Smooth muscle cell of the pulmonary artery (primary cell): ENCODE measurements around the gene SH3PXD2B. TPM values are rescaled to one million over a fixed set of nuclear protein-coding genes. Genes with fewer than 3 reads are reported as not detected.

Experiments used
- total RNA-seq: library from RNA; depleted of rRNA; stranded (reverse); fragments of >200 nt; gene quantifications from 2 replicates; pipeline ENCODE4 v1.2.3, GENCODE V29; 2014

SH3PXD2B gene
- total RNA-seq: 27.9 and 31.4 TPM in 2 replicates

DNA sequence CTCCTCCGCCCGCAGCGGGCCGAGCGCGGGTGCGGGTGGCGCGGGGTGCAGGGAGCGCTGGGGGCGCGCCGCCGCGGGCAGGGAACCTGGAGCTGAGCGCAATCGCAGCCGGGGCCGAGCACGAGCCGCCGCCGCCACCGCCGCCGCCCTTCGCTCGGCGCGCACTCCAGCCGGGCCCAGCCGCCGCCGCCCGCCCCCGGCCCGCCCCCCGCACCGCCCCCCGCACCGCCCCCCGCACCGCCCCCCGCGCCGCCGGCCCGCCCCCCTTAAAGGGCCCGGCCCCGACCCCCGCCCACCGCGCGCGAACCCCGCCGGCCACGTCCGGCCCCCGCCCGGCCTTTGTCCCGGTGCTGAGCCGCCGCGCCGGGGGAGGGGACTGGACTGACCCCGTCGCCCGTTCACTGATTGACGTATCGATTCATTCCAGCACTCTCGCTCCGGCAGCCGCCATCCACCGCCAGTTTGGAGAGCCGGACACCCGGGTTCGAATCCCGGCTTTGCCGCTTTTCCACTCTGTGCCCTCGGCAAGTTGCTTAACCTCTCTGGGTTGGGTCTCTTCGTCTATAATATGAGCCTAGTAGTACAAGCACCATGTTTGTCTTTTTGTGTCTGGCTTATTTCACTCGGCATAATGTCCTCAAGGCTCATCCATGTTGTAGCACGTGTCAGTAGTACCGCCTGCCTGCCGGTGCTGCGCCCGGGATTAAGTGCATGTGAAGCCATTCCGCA is at the start of gene SH3PXD2B:
TSS of gene SH3PXD2B (minus strand) at position 168 of the 729 bp plus-strand sequence. CDS start 173 bp downstream, outside the sequence.

DNA sequence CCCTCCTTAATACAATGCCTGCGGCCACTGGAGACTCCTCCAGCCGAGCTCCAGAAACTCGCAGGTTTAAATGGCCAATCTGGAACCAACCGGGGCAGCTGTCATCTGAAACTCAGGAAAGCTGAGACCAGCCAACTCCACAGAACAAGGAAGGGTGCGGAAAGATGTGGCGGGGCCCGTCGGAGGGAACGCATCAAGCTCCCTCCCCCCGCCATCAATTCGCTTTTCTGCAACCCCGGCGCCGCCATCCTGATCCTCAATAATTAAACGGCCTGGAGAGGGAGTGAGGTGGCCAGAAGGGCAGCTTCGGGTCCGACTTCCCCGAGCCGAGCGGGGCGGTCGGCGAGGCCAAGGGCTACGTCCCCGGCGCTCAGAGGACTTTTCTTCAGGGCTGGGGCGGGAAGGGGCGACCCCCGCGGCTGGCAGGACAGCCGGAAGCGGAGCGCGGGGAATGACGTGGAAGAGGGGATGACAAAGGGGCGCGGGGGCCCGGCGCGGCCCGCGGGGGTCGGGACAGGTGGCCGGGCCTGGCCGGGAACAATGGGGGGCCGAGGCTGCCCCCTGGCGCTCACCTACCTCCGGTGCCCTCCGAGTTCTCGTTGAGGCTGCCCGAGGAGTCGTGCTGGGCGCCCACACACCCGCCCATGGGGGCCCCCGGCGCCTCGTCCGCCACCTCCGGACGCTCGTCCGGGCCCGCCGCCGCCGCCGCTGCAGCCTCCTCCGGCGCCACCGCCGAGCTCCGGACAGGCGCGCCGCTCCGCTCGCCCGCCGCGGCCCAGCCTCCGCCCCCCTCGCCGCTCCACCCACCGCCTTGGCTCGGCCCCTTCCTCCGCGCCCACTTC is 171.1 kb downstream of the SH3PXD2B start, which contains the start of gene UBTD2:
TSS of gene UBTD2 (minus strand) at position 745 of the 842 bp plus-strand sequence. CDS start at position 646, 99 bp downstream.

Other genes starting within 250 kb of the SH3PXD2B start
- gene UBTD2, start 170.8 kb downstream of the SH3PXD2B start, total RNA-seq: 19.8 and 29.0 TPM in 2 replicates
- gene NEURL1B, start 186.7 kb upstream of the SH3PXD2B start, total RNA-seq: 2.1 and 11.3 TPM in 2 replicates